ENCODE results near the gene EYA4. TPM values are rescaled to one million over a fixed set of nuclear protein-coding genes. Genes with fewer than 3 reads are reported as not detected.
A peak's percentile ranks its signal among the peaks of the same experiment; 100 is the strongest.

EYA4 gene
- total and polyA plus RNA-seq, 2 donors (not counting 1 experiment from before 2014, with no cell fraction given): 4.6 to 38.0 TPM

DNA sequence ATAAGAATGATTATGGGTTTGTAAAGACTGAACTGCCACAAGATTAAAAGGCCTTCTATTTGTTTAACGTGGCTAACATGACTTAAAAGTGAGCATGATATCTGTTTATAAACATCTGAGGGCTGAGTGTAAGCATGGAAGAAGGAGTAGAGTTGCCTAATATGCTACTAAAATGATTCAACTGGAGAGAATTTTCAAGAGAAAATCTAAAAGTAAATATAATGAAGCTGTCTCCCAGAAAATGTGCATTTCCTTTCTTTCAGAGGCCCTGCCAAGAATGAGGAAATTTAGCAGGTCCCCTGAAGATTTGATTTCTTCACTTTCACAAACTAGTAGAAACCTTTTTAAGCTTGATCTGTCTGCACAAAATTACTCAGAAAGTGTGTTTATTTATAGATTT lies 4.2 kb upstream of the EYA4 start:
- peak; percentile 35 to 93 for DNase-seq (ENCODE audit: low read depth in 2 of 2)
- no peaks in the 10 kb centered on the region for H3K9me3 ChIP-seq (ENCODE audit: control insufficient read depth, insufficient read depth, low read depth, low read length)

DNA sequence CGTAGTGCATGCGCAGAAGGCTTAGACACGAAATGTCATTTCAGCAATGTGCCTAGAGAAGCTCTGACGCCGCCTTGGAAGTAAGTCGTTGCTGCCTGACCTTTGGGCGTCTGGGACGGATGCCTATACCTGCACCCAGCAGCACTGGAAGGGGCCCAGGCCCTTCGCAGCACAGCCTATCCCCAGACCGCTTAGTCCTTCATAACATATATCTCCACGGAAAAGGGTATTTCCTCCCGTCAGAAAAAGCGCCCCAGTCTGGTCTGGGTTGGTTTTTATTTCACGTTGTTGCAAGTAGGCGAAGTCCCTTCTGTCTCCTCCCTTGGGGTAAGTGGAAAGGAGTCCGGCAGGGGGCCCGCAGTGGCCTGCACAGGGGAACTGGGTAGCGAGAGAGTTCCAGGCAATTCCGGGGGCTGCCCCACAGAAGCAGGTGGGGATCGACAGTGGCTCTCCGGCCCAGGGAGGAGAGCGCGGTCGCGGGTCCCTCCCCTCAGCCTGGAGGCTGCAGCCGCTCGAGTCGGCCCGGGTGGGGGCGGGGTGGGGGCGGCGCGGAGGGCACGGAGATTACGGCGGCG lies 559 bp upstream of the EYA4 start:
- peak overlapping the region; percentile 71 to 85 (median 75) for H3K4me3 ChIP-seq (replicated peaks in 1 of 4; ENCODE audit: control extremely low read depth in 1 of 4, insufficient read depth in 1 of 4, low read depth in 3 of 4, low read length in 4 of 4)
- H3K9me3 ChIP-seq (ENCODE audit: control insufficient read depth, insufficient read depth, low read depth, low read length): no peaks in the 10 kb centered on the region
- peaks cover 23% of the 10 kb centered on the region for H3K79me2 ChIP-seq (ENCODE audit: control insufficient read depth, insufficient read depth, low read length)
- peak overlapping the region; percentile 74 for H2AFZ ChIP-seq (ENCODE audit: low read length)
- no peak overlapping the region for H3K9ac ChIP-seq (ENCODE audit: insufficient read depth, low read length)
- DNase-seq (ENCODE audit: low read depth in 2 of 2): peak; percentile 26 to 83
- no peaks in the 10 kb centered on the region for H3K36me3 ChIP-seq (ENCODE audit: control insufficient read depth, insufficient read depth, low read length)
- TF ChIP-seq, protein P1, sequence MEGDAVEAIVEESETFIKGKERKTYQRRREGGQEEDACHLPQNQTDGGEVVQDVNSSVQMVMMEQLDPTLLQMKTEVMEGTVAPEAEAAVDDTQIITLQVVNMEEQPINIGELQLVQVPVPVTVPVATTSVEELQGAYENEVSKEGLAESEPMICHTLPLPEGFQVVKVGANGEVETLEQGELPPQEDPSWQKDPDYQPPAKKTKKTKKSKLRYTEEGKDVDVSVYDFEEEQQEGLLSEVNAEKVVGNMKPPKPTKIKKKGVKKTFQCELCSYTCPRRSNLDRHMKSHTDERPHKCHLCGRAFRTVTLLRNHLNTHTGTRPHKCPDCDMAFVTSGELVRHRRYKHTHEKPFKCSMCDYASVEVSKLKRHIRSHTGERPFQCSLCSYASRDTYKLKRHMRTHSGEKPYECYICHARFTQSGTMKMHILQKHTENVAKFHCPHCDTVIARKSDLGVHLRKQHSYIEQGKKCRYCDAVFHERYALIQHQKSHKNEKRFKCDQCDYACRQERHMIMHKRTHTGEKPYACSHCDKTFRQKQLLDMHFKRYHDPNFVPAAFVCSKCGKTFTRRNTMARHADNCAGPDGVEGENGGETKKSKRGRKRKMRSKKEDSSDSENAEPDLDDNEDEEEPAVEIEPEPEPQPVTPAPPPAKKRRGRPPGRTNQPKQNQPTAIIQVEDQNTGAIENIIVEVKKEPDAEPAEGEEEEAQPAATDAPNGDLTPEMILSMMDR (conservative IDR thresholded peaks at IDR 0.05 in 1 of 2, IDR thresholded peaks at IDR 0.05 in 1 of 2; ENCODE audit: low read depth in 1 of 2, low read length in 2 of 2): peak; percentile 36 to 41
- TF ChIP-seq EZH2 (IDR thresholded peaks at IDR 0.05; ENCODE audit: low read length, missing control alignments): no peak
- H3K4me1 ChIP-seq (ENCODE audit: control insufficient read depth, extremely low read depth, insufficient read depth, low read length): no peaks in the 10 kb centered on the region
- peak overlapping the region; percentile 55 for H3K4me2 ChIP-seq (ENCODE audit: extremely low read depth, insufficient read depth, low read length)
- H3K27ac ChIP-seq (ENCODE audit: insufficient read depth, low read length): peak overlapping the region; percentile 63
- no peaks in the 10 kb centered on the region for H3K27me3 ChIP-seq (ENCODE audit: control insufficient read depth, insufficient read depth, low read length)
- no peaks in the 10 kb centered on the region for H4K20me1 ChIP-seq (ENCODE audit: control insufficient read depth, extremely low read depth, insufficient read depth, low read length)

More for the DNA sequence above, 4.2 kb upstream of the EYA4 start:
- Histone ChIP-seq H3K27me3 (ENCODE audit: control insufficient read depth, insufficient read depth, low read length) (no peaks in the 10 kb centered on the region), H3K79me2 (ENCODE audit: control insufficient read depth, insufficient read depth, low read length) (peaks cover 4% of the 10 kb centered on the region), H3K27ac (ENCODE audit: insufficient read depth, low read length) (no peak overlapping the region), H3K36me3 (ENCODE audit: control insufficient read depth, insufficient read depth, low read length) (no peaks in the 10 kb centered on the region), H3K4me3 (replicated peaks in 1 of 4; ENCODE audit: control extremely low read depth in 1 of 4, insufficient read depth in 1 of 4, low read depth in 3 of 4, low read length in 4 of 4) (no peak overlapping the region), H3K4me1 (ENCODE audit: control insufficient read depth, extremely low read depth, insufficient read depth, low read length) (no peaks in the 10 kb centered on the region), H2AFZ (ENCODE audit: low read length) (no peak overlapping the region), H3K4me2 (ENCODE audit: extremely low read depth, insufficient read depth, low read length) (peak overlapping the region; percentile 8), H3K9ac (ENCODE audit: insufficient read depth, low read length) (no peak overlapping the region), H4K20me1 (ENCODE audit: control insufficient read depth, extremely low read depth, insufficient read depth, low read length) (no peaks in the 10 kb centered on the region)
- TF ChIP-seq, protein P1 (conservative IDR thresholded peaks at IDR 0.05 in 1 of 2, IDR thresholded peaks at IDR 0.05 in 1 of 2; ENCODE audit: low read depth in 1 of 2, low read length in 2 of 2): no peak
- TF ChIP-seq EZH2 (IDR thresholded peaks at IDR 0.05; ENCODE audit: low read length, missing control alignments): no peak

DNA sequence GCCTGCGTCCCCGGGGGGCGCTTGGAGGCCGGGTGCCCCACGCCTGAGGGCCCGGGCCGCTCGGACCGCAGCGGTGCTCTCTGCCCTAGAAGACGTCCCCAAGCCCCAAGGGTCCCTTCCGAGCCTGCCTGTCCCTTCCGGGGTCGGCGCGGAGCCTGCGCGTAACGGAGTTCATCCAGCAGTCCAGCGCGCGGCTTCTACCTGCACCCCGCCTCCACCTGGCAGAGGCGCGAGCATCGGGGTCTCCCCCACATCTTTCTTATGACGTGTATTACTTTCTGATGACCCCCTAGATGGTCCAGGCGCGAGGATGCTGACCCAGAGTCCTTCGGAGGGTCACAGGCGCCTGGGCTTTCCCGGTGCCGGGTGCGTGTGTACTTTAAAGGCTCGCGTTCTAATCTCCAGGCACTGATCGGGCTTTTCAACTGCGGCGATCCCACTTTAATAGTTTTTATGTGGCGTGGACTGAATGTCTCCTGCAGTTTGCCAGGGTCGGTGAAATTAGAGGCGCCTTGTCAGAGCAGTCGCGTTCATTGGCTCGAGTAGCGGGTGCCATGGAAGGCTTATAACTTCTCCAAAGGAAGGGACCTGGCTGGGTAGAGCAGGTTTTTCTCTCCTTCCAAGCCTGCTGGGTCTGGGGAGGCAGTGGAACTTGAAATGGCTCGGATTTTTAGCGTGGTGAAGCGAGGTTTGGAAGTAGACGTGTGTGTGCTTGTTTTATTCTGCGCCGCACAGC lies 912 bp downstream of the EYA4 start:
- Histone ChIP-seq H3K4me1 (ENCODE audit: control insufficient read depth, extremely low read depth, insufficient read depth, low read length) (no peaks in the 10 kb centered on the region), H3K79me2 (ENCODE audit: control insufficient read depth, insufficient read depth, low read length) (peaks cover 29% of the 10 kb centered on the region), H3K4me3 (replicated peaks in 1 of 4; ENCODE audit: control extremely low read depth in 1 of 4, insufficient read depth in 1 of 4, low read depth in 3 of 4, low read length in 4 of 4) (peak overlapping the region; percentile 71 to 85 (median 75)), H3K27ac (ENCODE audit: insufficient read depth, low read length) (peak overlapping the region; percentile 78), H3K36me3 (ENCODE audit: control insufficient read depth, insufficient read depth, low read length) (no peaks in the 10 kb centered on the region), H2AFZ (ENCODE audit: low read length) (peak overlapping the region; percentile 61), H3K9me3 (ENCODE audit: control insufficient read depth, insufficient read depth, low read depth, low read length) (no peaks in the 10 kb centered on the region), H3K9ac (ENCODE audit: insufficient read depth, low read length) (peak overlapping the region; percentile 57), H3K27me3 (ENCODE audit: control insufficient read depth, insufficient read depth, low read length) (no peaks in the 10 kb centered on the region), H3K4me2 (ENCODE audit: extremely low read depth, insufficient read depth, low read length) (peak overlapping the region; percentile 90), H4K20me1 (ENCODE audit: control insufficient read depth, extremely low read depth, insufficient read depth, low read length) (no peaks in the 10 kb centered on the region)
- TF ChIP-seq, protein P1 (conservative IDR thresholded peaks at IDR 0.05 in 1 of 2, IDR thresholded peaks at IDR 0.05 in 1 of 2; ENCODE audit: low read depth in 1 of 2, low read length in 2 of 2): no peak
- TF ChIP-seq EZH2 (IDR thresholded peaks at IDR 0.05; ENCODE audit: low read length, missing control alignments): no peak
- DNase-seq (ENCODE audit: low read depth in 2 of 2): peak; percentile 32 to 69
